Heart left ventricle (tissue), 13 donors: ENCODE measurements around the gene RAB5A.

Experiments
- CTCF ChIP-seq, 12 donors: fragments of 200-600 bp; sonication (generic) in 4 of 12; IDR thresholded peaks; one replicate each; pipeline versions ENCODE4 v1.5.0 to v1.8.0; 2018 to 2022; ENCODE audit warnings: antibody characterized with exemption in 12 of 12, mild to moderate bottlenecking in 5 of 12
- POLR2A ChIP-seq, 2 donors: fragments of 450-650 bp; IDR thresholded peaks; one replicate each; pipeline ENCODE4 v1.6.1; 2017; ENCODE audit warnings: antibody characterized with exemption in 2 of 2, mild to moderate bottlenecking in 2 of 2, moderate library complexity in 2 of 2
- donor health status: ischemic (EF 13 %, LVEDD 7.1; RV severe dilation, severe dysfunction).
- donor health status: DM: no; HTN: yes; CAD: no.
- donor health status: DM: no; HTN: no; CAD: no.
- donor health status: ischemic (EF 25% LVEDD 6.9; RV normal size, moderate dysfunction).
- donor health status: ischemic (EF 25% LVEDD 5.7; RV mildly dilated, moderate dysfunction).
- donor health status: ischemic (EF 35%, LVEDD 5.7; RV mildly dilated, moderate dysfunction).
- donor health status: nonischemic (EF 11% LVEDD 7.7; RV severe dilation, severe dysfunction).
- donor health status: DM: yes; HTN: yes; CAD: no.
- donor health status: PGD.
- donor health status: ischemic (EF 29% LVEDD 5.4; RV normal size, mild dysfunction).
- donor health status: nonischemic (EF 23%, LVEDD 6.1; RV moderate dilation, normal function).

GRCh38 chr3:19950316-19950715 is 3.4 kb downstream of the RAB5A start:
- no peak for TF ChIP-seq CTCF (IDR thresholded peaks at IDR 0.05)
- TF ChIP-seq POLR2A (IDR thresholded peaks at IDR 0.05), result no peak
